ENCODE results near the gene CNOT8. TPM values are rescaled to one million over a fixed set of nuclear protein-coding genes. Genes with fewer than 3 reads are reported as not detected.
A peak's percentile ranks its signal among the peaks of the same experiment; 100 is the strongest.
"Not testable (repeated sequence)": the region's sequence is repeated elsewhere in the genome, so short reads cannot be mapped to it uniquely, and the experiment has no call there.

Gene CNOT8
- polyA plus RNA-seq, 5 donors = 74.5 to 97.8 (median 89.9) TPM

DNA sequence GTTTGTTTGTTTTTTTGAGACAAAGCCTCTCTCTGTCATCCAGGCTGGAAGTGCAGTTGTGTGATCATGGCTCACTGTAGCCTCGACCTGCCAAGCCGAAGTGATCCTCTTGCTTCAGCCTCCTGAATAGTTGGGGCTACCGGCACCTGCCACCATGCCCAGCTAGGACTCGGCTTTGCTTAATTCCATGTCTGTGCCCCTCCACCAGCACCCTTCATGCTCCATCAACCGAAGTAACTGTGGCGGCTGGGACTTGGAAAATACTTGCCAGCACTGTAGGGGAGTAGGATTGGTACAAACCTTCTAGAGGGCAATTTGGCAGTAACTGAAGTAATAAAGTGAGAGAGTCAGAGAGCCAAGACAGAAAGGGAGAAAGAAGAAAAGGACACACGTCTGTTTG is 27.0 kb upstream of the CNOT8 start:
- DNase-seq = no peak

GRCh38 chr5:154832804-154833203 is 25.6 kb upstream of the CNOT8 start:
- not testable (repeated sequence) for DNase-seq

- DNase-seq = no peak
These were observed 24.4 kb upstream of the CNOT8 start for GRCh38 chr5:154834053-154834452.

DNA sequence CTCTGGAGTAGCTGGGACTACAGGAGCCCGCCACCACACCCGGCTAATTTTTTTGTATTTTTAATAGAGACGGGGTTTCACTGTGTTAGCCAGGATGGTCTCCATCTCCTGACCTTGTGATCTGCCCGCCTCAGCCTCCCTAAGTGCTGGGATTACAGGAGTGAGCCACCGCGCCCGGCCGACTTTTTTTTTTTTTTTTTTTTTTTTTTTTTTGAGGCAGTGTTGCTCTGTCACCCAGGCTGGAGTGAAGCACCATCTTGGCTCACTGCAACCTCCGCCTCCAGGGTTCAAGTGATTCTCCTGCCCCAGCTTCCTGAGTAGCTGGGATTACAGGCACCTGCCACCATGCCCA is 22.8 kb upstream of the CNOT8 start:
- DNase-seq = not testable (repeated sequence)

- DNase-seq = no peak
These were observed 22.2 kb upstream of the CNOT8 start for GRCh38 chr5:154836225-154836624.

- no peak for DNase-seq
These were observed 21.2 kb upstream of the CNOT8 start for GRCh38 chr5:154837009-154837901.

- no peak for DNase-seq
These were observed 17.8 kb upstream of the CNOT8 start for GRCh38 chr5:154840435-154841272.

DNA sequence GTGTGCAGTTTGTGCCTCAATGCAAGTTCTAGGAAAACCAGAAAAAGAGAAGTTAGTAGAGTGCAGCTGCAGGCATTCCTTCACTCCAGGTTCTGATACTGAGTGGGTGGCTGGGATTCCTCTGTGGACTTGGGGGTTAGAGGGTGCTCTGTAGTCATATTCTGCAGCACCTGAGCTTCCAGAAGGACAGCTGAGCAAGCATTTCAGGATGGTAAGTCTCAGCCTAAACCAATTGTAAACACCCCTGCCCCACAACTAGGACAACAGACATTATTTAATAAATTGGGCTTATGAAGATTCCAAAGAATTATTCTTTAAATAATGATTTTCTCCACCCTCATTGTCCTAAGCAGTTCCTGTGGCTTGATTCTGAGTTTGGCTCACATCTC is 17.2 kb upstream of the CNOT8 start:
- DNase-seq = no peak

DNA sequence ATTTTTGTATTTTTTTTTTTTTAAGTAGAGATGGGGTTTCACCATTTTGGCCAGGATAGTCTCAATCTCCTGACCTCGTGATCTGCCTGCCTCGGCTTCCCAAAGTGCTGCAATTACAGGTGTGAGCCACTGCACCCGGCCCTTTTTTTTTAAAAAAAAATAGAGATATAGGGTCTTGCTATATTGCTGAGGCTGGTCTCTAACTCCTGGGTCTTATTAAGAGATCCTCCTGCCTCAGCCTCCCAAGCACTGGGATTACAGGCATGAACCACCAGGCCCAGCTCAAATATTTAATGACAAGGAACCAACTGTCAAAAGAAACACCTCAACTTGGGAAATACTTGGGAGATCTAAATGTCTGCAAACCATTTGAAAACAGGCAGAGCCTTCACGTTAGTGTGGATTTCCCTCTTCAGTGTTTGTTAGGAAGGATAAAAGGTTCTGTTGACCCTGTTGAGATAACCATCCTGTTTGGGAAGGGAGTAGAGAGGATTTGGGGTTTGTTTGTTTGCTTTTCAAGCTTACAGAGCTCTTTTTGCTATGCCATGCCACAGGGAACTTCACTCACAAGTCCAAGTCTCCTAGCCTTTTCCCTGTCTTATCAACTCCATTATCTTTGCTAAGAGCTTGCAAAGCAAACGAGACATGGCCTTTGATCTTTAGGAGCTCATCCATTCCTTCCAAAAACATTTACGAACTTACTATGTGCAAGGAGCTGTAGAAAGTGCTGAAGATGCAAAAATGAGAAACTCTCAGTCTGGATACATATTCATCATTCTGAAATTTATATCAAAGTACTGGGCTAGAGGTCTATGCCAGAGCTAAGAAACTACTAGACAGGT is 15.5 kb upstream of the CNOT8 start:
- no peak for DNase-seq

DNA sequence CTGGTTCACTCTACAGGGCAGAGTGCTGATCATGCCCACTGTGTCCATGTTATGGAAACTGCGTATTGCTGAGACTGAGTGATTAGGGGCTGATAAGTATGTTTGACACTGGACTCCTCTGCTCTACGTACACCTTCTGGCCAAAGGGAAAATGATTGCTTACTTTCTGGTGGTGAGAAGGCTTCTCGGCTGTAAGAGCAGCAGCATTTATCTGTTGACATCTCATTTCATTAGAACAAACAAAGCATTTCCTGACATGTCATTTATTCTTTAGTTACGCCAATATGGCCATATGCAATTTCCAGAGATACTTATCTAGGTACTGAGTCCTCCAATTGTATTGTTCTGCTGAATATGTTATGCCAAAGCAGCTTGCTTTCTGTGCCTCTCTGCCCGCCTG is 13.6 kb upstream of the CNOT8 start:
- DNase-seq = no peak

DNA sequence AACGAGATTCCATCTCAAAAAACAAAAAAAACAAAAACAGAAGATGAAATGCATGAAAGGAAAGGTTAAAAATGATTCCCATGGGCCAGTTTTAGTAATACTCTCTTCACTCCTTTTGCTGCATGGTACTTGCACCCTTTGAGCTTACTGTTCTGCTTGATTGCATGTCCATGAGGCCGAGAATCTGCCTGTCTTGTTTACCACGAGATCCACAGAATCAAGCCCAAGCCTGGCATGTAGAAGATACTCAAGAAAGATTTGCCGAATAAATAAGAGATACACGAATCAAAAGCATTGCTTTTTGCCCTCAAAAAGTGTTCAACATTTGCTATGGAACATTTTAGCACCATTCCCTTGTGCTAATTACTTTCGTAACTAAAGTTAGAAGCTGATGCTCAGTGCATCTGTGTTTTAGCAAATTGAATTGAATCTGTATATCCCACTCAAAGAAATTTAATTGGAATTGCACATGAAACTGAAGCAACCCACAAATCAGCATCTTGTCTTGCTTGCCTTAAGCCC is 9.1 kb upstream of the CNOT8 start:
- DNase-seq = no peak

GRCh38 chr5:154849791-154850201 is 8.6 kb upstream of the CNOT8 start:
- no peak for DNase-seq

- peak; percentile 81 to 87 for DNase-seq
These were observed 8.0 kb upstream of the CNOT8 start, which contains the start of gene FAXDC2 for GRCh38 chr5:154850255-154851062. FAXDC2 (minus strand) TSS chr5:154850603; CDS start chr5:154838178, 12,425 bp downstream.

GRCh38 chr5:154851351-154851750 is 7.1 kb upstream of the CNOT8 start:
- no peak for DNase-seq

- DNase-seq = peak; percentile 98 to 99
These were observed 714 bp upstream of the CNOT8 start for GRCh38 chr5:154857530-154858296.

GRCh38 chr5:154858972-154859871 is 795 bp downstream of the CNOT8 start:
- peak in 1 of 2 donors; percentile 23 for DNase-seq

DNA sequence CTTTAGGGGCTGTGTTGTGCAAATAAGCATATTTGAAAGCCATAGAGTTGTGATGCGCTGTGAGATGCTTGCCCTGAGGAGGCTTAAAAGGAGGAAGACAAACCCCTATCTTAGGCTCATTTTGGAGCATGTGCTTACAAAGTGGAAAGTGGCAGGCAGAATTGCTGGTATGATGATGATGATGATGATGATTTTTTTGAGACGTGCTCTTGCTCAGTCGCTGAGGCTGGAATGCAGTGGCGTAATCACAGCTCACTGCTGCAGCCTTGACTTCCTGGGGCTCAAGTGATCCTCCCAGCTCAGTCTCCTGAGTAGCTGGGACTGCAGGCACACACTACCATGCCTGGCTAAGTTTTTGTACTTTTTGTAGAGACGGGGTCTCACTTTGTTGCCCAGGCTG is 1.7 kb downstream of the CNOT8 start:
- DNase-seq = peak; percentile 32 to 40

DNA sequence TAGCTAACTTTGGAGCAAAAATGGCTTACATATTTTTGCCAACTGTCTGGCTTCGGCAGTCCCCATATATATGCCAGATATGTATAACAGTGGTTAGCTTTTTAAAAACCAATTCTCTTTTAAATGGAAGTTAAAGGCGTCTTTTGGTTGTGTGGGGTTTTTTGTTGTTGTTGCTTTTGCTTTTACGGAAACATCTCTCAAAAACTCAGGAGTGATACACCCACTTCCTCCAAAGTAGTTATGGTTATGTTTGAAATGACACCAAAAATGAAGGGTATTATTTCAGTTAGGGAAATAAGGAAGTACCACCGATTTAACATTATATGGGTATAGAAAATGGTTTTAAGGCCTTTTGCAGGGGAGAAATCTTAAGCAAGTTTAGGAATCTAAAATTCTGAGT is 2.3 kb downstream of the CNOT8 start:
- DNase-seq = no peak

GRCh38 chr5:154861946-154862345 is 3.5 kb downstream of the CNOT8 start:
- no peak for DNase-seq

Measured in right lung (tissue), 5 donors.